T-helper 2 cell treated with Interferon-gamma antibody and Interleukin-4, amounts not matched to agents 5 μg/mL and 100 μg/mL, for 36 hours (primary cell): Measurements from ENCODE around the gene ZNF524.

Experiments
- DNase-seq: peaks from one replicate; pipeline ENCODE4 v3.0.0; 2021; ENCODE audit warnings: low spot score
- H3K27ac Mint-ChIP-seq: one replicate; pipeline ENCODE4 v1.8.0; 2021; ENCODE audit warnings: mild to moderate bottlenecking, mixed read lengths
- H3K27me3 Mint-ChIP-seq: one replicate; pipeline ENCODE4 v1.8.0; 2021; ENCODE audit warnings: low read depth, mixed read lengths
- H3K36me3 Mint-ChIP-seq: one replicate; pipeline ENCODE4 v1.8.0; 2021; ENCODE audit warnings: low read depth, mixed read lengths
- H3K4me1 Mint-ChIP-seq: one replicate; pipeline ENCODE4 v1.8.0; 2021; ENCODE audit warnings: low read depth, mixed read lengths
- H3K4me3 Mint-ChIP-seq: one replicate; pipeline ENCODE4 v1.8.0; 2022; ENCODE audit warnings: mild to moderate bottlenecking, moderate library complexity, mixed read lengths
- H3K9me3 Mint-ChIP-seq: one replicate; pipeline ENCODE4 v1.8.0; 2021; ENCODE audit warnings: mixed read lengths

Gene ZNF524

GRCh38 chr19:55588738-55589137 lies 11.3 kb upstream of the ZNF524 start:
- Mint-ChIP-seq H3K36me3 (peaks cover 8% of the 10 kb centered on the region), H3K9me3 (no peaks in the 10 kb centered on the region), H3K27me3 (peaks cover 16% of the 10 kb centered on the region), H3K27ac (no peak overlapping the region), H3K4me1 (peaks cover 10% of the 10 kb centered on the region), H3K4me3 (no peak overlapping the region)
- no peak for DNase-seq

GRCh38 chr19:55590109-55590508 lies 10.0 kb upstream of the ZNF524 start:
- no peak overlapping the region for H3K27ac Mint-ChIP-seq
- DNase-seq, result no peak
- H3K27me3 Mint-ChIP-seq, result peaks cover 12% of the 10 kb centered on the region
- no peak overlapping the region for H3K4me3 Mint-ChIP-seq
- H3K9me3 Mint-ChIP-seq, result no peaks in the 10 kb centered on the region
- peaks cover 10% of the 10 kb centered on the region for H3K4me1 Mint-ChIP-seq
- H3K36me3 Mint-ChIP-seq, result peaks cover 15% of the 10 kb centered on the region

GRCh38 chr19:55590617-55591016 lies 9.5 kb upstream of the ZNF524 start:
- Mint-ChIP-seq H3K4me3 (no peak overlapping the region), H3K27me3 (peaks cover 7% of the 10 kb centered on the region), H3K36me3 (peaks cover 20% of the 10 kb centered on the region), H3K27ac (no peak overlapping the region), H3K9me3 (no peaks in the 10 kb centered on the region), H3K4me1 (peaks cover 6% of the 10 kb centered on the region)
- DNase-seq, result no peak

DNA sequence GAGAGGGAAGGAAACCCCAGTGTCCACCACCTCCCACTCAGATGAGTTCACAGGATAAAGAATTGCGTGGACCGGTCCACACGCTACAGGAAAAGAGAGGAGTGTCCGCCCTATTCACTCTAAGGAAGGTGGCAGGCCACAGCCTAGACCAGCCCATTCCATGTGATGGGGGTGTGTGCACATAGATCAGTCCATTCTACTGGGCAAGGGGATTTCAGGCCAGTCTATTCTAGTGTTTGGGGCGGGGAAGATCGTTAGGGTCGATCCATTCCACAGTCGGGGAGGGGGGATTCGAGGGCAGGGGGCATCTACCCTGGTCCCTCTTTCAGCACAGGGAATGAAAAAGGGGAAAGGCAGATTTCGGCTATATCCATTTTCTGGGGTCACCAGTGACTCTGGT lies 8.5 kb upstream of the ZNF524 start:
- Mint-ChIP-seq H3K27ac (no peak overlapping the region), H3K36me3 (peaks cover 29% of the 10 kb centered on the region), H3K9me3 (no peaks in the 10 kb centered on the region), H3K4me1 (peaks cover 5% of the 10 kb centered on the region), H3K4me3 (no peak overlapping the region), H3K27me3 (peaks cover 7% of the 10 kb centered on the region)
- DNase-seq, result no peak

DNA sequence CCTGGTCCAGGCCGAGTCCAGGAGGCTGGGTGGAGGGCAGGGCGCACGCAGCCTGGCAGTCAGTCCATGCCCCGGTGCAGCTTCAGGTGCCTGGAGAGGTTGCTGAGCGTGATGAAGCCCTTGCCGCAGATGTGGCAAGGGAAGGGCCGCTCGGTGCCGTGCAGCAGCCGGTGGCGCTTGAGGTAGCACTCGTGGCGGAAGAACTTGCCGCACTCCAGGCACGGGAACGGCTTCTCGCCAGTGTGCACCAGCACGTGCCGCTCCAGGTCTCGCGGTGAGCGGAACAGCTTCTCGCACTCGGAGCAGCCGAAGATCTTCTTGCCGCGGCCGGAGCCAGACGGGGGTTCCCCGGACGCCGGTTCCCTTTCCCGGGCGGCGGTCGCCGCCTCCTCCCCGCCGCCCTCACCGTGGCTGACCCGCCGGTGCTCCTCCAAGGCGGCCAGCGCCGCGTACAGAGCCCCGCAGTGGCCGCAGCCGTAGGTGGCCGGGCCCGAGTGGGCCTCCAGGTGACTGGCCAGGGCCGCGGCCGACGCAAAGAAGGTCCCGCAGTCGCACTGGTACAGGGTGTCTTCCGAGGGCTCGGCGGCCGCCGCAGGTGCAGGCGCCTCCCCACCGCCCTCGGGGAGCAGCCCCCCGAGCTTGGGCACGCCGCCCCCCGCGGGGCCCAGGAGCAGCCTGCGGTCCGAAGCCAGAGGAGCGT lies 7.5 kb upstream of the ZNF524 start:
- Mint-ChIP-seq H3K4me3 (no peak overlapping the region), H3K36me3 (peaks cover 34% of the 10 kb centered on the region), H3K27me3 (no peaks in the 10 kb centered on the region), H3K4me1 (no peaks in the 10 kb centered on the region), H3K9me3 (no peaks in the 10 kb centered on the region), H3K27ac (no peak overlapping the region)
- DNase-seq, result no peak

GRCh38 chr19:55593096-55593772 lies 6.9 kb upstream of the ZNF524 start:
- Mint-ChIP-seq H3K27me3 (no peaks in the 10 kb centered on the region), H3K4me1 (peaks cover 2% of the 10 kb centered on the region), H3K36me3 (peaks cover 34% of the 10 kb centered on the region), H3K9me3 (no peaks in the 10 kb centered on the region), H3K4me3 (no peak overlapping the region), H3K27ac (no peak overlapping the region)
- no peak for DNase-seq

GRCh38 chr19:55594996-55595545 lies 5.0 kb upstream of the ZNF524 start:
- Mint-ChIP-seq H3K4me3 (no peak overlapping the region), H3K27me3 (no peaks in the 10 kb centered on the region), H3K4me1 (peaks cover 8% of the 10 kb centered on the region), H3K9me3 (no peaks in the 10 kb centered on the region), H3K36me3 (peaks cover 38% of the 10 kb centered on the region), H3K27ac (no peak overlapping the region)
- DNase-seq, result no peak

- H3K36me3 Mint-ChIP-seq, result peaks cover 37% of the 10 kb centered on the region
- no peaks in the 10 kb centered on the region for H3K9me3 Mint-ChIP-seq
- H3K27ac Mint-ChIP-seq, result no peak overlapping the region
- H3K27me3 Mint-ChIP-seq, result no peaks in the 10 kb centered on the region
- H3K4me1 Mint-ChIP-seq, result peaks cover 12% of the 10 kb centered on the region
- no peak for DNase-seq
- H3K4me3 Mint-ChIP-seq, result no peak overlapping the region
Observed at GRCh38 chr19:55596304-55596703, 3.8 kb upstream of the ZNF524 start.

GRCh38 chr19:55597501-55597921 lies 2.6 kb upstream of the ZNF524 start:
- no peak for DNase-seq
- Mint-ChIP-seq H3K4me1 (peaks cover 17% of the 10 kb centered on the region), H3K27me3 (no peaks in the 10 kb centered on the region), H3K4me3 (no peak overlapping the region), H3K9me3 (no peaks in the 10 kb centered on the region), H3K36me3 (peaks cover 32% of the 10 kb centered on the region), H3K27ac (no peak overlapping the region)

- no peak overlapping the region for H3K27ac Mint-ChIP-seq
- no peaks in the 10 kb centered on the region for H3K27me3 Mint-ChIP-seq
- no peak overlapping the region for H3K4me3 Mint-ChIP-seq
- peaks cover 32% of the 10 kb centered on the region for H3K36me3 Mint-ChIP-seq
- H3K4me1 Mint-ChIP-seq, result peaks cover 17% of the 10 kb centered on the region
- no peaks in the 10 kb centered on the region for H3K9me3 Mint-ChIP-seq
- no peak for DNase-seq
Observed at GRCh38 chr19:55598034-55598433, 2.1 kb upstream of the ZNF524 start.

DNA sequence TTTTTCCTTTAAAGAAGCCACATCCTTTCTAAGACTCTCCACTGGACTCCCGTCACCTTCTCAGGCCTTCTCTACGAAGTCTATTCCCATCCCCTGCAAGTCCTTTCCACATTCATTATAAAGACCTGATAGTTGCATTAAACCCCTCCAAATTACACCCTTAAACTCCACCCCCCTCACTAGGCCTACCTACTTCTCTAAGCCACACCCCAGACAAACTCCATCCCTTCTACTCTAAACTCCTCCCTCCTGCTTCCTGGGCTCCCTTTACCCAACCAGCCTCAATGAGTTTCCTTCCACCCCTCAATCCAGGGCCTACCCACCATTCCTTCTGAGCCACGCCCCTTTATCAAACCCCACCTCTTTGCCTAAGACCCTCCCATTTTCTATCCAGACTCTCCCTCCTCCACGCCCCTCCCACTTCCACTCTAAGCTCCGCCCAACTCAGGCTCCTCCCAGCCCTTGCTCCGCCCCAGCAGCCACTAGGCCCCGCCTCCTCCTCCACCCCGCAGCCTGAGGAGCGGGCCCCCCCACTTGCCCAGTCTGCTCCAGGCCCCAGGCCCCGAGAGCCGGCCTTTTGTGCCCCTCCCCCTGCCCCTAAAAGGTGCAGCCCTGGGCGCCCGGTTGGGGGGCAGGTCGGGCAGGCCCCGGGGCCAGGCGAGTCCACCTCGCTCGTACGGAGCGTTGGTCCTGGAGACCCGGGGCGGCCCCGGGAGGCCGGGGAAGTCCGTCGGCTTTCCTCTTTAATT lies 1.2 kb upstream of the ZNF524 start:
- Mint-ChIP-seq H3K4me1 (peaks cover 22% of the 10 kb centered on the region), H3K27ac (peak overlapping the region; percentile 99), H3K4me3 (peak overlapping the region; percentile 97), H3K27me3 (no peaks in the 10 kb centered on the region), H3K9me3 (no peaks in the 10 kb centered on the region), H3K36me3 (peaks cover 37% of the 10 kb centered on the region)
- peak; percentile 90 for DNase-seq

- Mint-ChIP-seq H3K9me3 (no peaks in the 10 kb centered on the region), H3K4me3 (peak within 1 kb of the TSS; percentile 97), H3K27ac (peak within 1 kb of the TSS; percentile 99), H3K4me1 (peaks cover 23% of the 10 kb centered on the region), H3K36me3 (peaks cover 37% of the 10 kb centered on the region), H3K27me3 (no peaks in the 10 kb centered on the region)
- DNase-seq, result peak; percentile 96
Observed at GRCh38 chr19:55599468-55599841, 633 bp upstream of the ZNF524 start, which contains the start of gene FIZ1. Gene FIZ1, minus strand, starts transcription at chr19:55599517. Its CDS starts 1,652 bp downstream, at chr19:55597865.

GRCh38 chr19:55600662-55601028 lies 557 bp downstream of the ZNF524 start:
- Mint-ChIP-seq H3K4me3 (peak overlapping the region; percentile 92), H3K36me3 (peaks cover 26% of the 10 kb centered on the region), H3K9me3 (no peaks in the 10 kb centered on the region), H3K4me1 (peaks cover 28% of the 10 kb centered on the region), H3K27me3 (no peaks in the 10 kb centered on the region), H3K27ac (peak overlapping the region; percentile 85)
- DNase-seq, result no peak

GRCh38 chr19:55601084-55601483 lies 996 bp downstream of the ZNF524 start:
- Mint-ChIP-seq H3K4me1 (peaks cover 29% of the 10 kb centered on the region), H3K27me3 (no peaks in the 10 kb centered on the region), H3K36me3 (peaks cover 22% of the 10 kb centered on the region), H3K9me3 (no peaks in the 10 kb centered on the region), H3K27ac (peak overlapping the region; percentile 85), H3K4me3 (peak overlapping the region; percentile 92)
- no peak for DNase-seq
